ENCODE measurements around the gene CAMK2D. TPM values are rescaled to one million over a fixed set of nuclear protein-coding genes. Genes with fewer than 3 reads are reported as not detected.

CAMK2D gene
- total and polyA plus RNA-seq, 12 donors, result 55.6 to 286 (median 221) TPM

GRCh38 chr4:113450295-113451080, 311.1 kb downstream of the CAMK2D start:
- 87 to 91% methylated on average over 5 of the region's 5 CpGs for WGBS, 2 donors
- Histone ChIP-seq H3K27me3 (no peaks in the 10 kb centered on the region), H3K9me3 (peaks cover 0 to 8% (median 5%) of the 10 kb centered on the region in 11 donors), H3K4me1 (peaks cover 12 to 78% (median 56%) of the 10 kb centered on the region in 9 donors), H3K27ac (peak overlapping the region in 7 of 10 donors; percentile 15 to 67 (median 25)), H3K4me3 (no peak overlapping the region), H3K36me3 (peaks cover 0 to 16% (median 0%) of the 10 kb centered on the region in 9 donors)
- intact Hi-C loops (cut with DNase I), result no loop called here
- no peak for DNase-seq
- no peak for TF ChIP-seq CTCF (IDR thresholded peaks at IDR 0.05)
- peak in 1 of 8 donors; percentile 36 for ATAC-seq

DNA sequence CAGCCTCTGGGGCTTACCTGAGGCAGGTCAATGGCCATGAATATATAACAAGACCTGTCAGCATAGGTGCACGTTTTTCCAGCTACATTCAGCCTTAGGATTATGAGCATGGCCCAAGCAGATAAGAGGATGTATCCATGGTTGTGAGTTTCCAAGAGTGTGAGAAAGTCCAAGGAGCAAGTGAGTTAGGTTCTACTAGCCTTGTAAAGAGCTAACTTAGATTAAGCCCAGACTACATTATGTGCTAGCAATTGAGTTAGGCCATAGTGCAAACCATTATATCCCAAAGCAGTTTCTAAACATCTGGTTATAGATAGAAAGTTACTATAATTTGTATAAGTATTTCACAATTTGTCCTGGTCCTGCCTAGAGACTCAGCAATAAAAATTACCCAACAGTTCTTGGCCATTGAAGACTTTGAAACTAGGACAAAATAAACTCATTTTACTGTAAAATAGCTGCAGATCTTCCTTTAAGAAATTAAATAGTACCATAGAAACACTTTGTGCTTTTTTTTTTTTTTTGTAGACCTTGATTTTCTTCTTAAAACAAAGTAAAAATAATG, 312.0 kb downstream of the CAMK2D start:
- Histone ChIP-seq H3K27me3 (no peaks in the 10 kb centered on the region), H3K4me3 (no peak overlapping the region), H3K27ac (peak overlapping the region in 6 of 10 donors; percentile 21 to 73 (median 68)), H3K4me1 (peaks cover 13 to 85% (median 61%) of the 10 kb centered on the region in 9 donors), H3K36me3 (peaks cover 0 to 8% (median 0%) of the 10 kb centered on the region in 9 donors), H3K9me3 (peaks cover 0 to 8% (median 5%) of the 10 kb centered on the region in 11 donors)
- DNase-seq (no peak), ATAC-seq (no peak)
- intact Hi-C loops (cut with DNase I), result loop anchor here in 4 of 10 donors (5.0 to 10.0 kb wide), 4 partner anchors 55 to 315 kb away; partner anchors contain the start of gene CAMK2D (in 3 of the 4)
- WGBS, 2 donors, result 74 to 91% methylated on average over 1 of the region's 1 CpG
- no peak for TF ChIP-seq CTCF (IDR thresholded peaks at IDR 0.05)

DNA sequence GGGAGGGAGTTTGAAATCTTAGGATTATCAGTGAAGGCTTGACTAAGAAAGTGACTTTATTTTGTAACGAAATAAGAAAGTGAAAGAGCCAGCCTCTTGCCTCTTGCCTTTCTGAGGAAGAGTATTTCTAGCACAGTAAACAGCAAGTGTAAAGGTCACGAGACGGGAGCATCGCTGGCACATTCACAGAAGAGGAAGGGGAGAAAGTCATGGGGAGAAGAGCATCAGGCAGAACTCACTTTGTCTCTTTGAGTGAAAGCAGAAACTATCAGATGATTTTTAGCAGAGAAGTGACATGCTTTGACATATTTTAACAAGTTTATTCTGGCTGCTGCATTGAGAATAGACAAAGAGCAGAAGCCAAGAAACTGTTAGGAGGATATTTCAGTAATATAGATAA, 313.8 kb downstream of the CAMK2D start:
- ATAC-seq, result peak in 1 of 8 donors; percentile 28
- peaks cover 6 to 85% (median 60%) of the 10 kb centered on the region in 9 donors for H3K4me1 ChIP-seq

More for the DNA sequence above, 313.8 kb downstream of the CAMK2D start:
- intact Hi-C loops (cut with DNase I), result loop anchor here in 4 of 10 donors (5.0 to 10.0 kb wide), 4 partner anchors 53 to 317 kb away; partner anchors contain the start of gene CAMK2D (in 3 of the 4)
- Histone ChIP-seq H3K9me3 (peaks cover 0 to 8% (median 5%) of the 10 kb centered on the region in 11 donors), H3K27me3 (no peaks in the 10 kb centered on the region), H3K4me3 (no peak overlapping the region), H3K36me3 (no peaks in the 10 kb centered on the region), H3K27ac (peak overlapping the region in 8 of 10 donors; percentile 41 to 73 (median 67))
- 8 to 9% methylated on average over 4 of the region's 4 CpGs for WGBS, 2 donors
- DNase-seq, result no peak
- TF ChIP-seq CTCF (IDR thresholded peaks at IDR 0.05), result no peak

Measured in heart right ventricle (tissue), 16 donors.